Sigmoid colon (tissue), 7 donors: Measurements from ENCODE around the gene CENPP. TPM values are rescaled to one million over a fixed set of nuclear protein-coding genes. Genes with fewer than 3 reads are reported as not detected.

Experiments
- DNase-seq: peaks from one replicate; pipeline ENCODE4 v3.0.0-alpha.2; 2019
- H3K27ac ChIP-seq, 4 donors: fragments of 200-600 bp; sonication (generic); one replicate each; pipeline ENCODE4 v1.5.1; 2016 to 2019; ENCODE audit warnings: mild to moderate bottlenecking in 1 of 4
- H3K27me3 ChIP-seq, 3 donors: fragments of 200-600 bp; sonication (generic); one replicate each; pipeline ENCODE4 v1.5.1; 2019; ENCODE audit warnings: mild to moderate bottlenecking in 1 of 3
- H3K36me3 ChIP-seq, 4 donors: fragments of 200-600 bp; sonication (generic); one replicate each; pipeline ENCODE4 v1.5.1; 2016 to 2019
- H3K4me1 ChIP-seq, 4 donors: fragments of 200-600 bp; sonication (generic); one replicate each; pipeline ENCODE4 v1.5.1; 2017 to 2019
- H3K4me3 ChIP-seq, 4 donors: fragments of 200-600 bp; sonication (generic); one replicate each; pipeline ENCODE4 v1.5.1; 2017 to 2019; ENCODE audit warnings: mild to moderate bottlenecking in 2 of 4, moderate library complexity in 1 of 4
- H3K9me3 ChIP-seq, 4 donors: fragments of 200-600 bp in 3 of 4; sonication (generic) in 3 of 4; one replicate each; pipeline versions ENCODE4 v1.5.1 to v1.6.1; 2013 to 2019
- CTCF ChIP-seq, 4 experiments: fragments of 450-650 bp in 3 of 4; fragments of 200-600 bp in 1 of 4; IDR thresholded peaks; one replicate each; pipeline ENCODE4 v1.5.1; 2016 to 2019; ENCODE audit warnings: antibody characterized with exemption in 4 of 4, mild to moderate bottlenecking in 3 of 4, moderate library complexity in 2 of 4
- EP300 ChIP-seq, 4 donors: sonication (generic); formaldehyde crosslinking; IDR thresholded peaks; one replicate each; pipeline ENCODE4 v1.6.1; 2017; ENCODE audit warnings: antibody characterized with exemption in 4 of 4
- POLR2A ChIP-seq, 2 donors: fragments of 450-650 bp; IDR thresholded peaks; one replicate each; pipeline ENCODE4 v1.6.1; 2016; ENCODE audit warnings: antibody characterized with exemption in 2 of 2, mild to moderate bottlenecking in 2 of 2, moderate library complexity in 2 of 2
- POLR2AphosphoS5 ChIP-seq, 4 donors: sonication (generic); formaldehyde crosslinking; IDR thresholded peaks; one replicate each; pipeline ENCODE4 v1.6.1; 2017; ENCODE audit warnings: antibody characterized with exemption in 4 of 4
- WGBS, 2 donors: extraction: QIAGEN DNeasy Blood & Tissue Kit; methylation state at CpG; one replicate each; pipeline ENCODE4 v1.1.7; 2013; 5-methylcytosine and 5-hydroxymethylcytosine counted together
- intact Hi-C: fragments of 100-400 bp; cut with DNase I; formaldehyde crosslinking; loops from one replicate; pipeline ENCODE4 v1.15.1; 2023
- polyA plus RNA-seq, 3 donors: library from polyadenylated mRNA; stranded (reverse); fragments of 200-250 nt; gene quantifications; one replicate each; pipeline ENCODE4 v1.2.3, GENCODE V29; 2013
- total RNA-seq, 4 donors: library from RNA; depleted of rRNA; stranded (reverse); fragments of >200 nt; gene quantifications; one replicate each; pipeline ENCODE4 v1.1.0, GENCODE V29; 2016
- donor health status: healthy with polysubstance abuse.
- donor health status: Bipolar disorder and iron deficiency.
- donor health status: healthy.

Gene CENPP
- total and polyA plus RNA-seq, 7 donors = 0.60 to 11.9 (median 2.4) TPM

GRCh38 chr9:92432972-92433548 is 107.3 kb downstream of the CENPP start:
- 92 to 96% methylated on average over 5 of the region's 5 CpGs for WGBS, 2 donors
- no peak overlapping the region for H3K4me3 ChIP-seq
- no peaks in the 10 kb centered on the region for H3K27me3 ChIP-seq
- H3K36me3 ChIP-seq = no peaks in the 10 kb centered on the region
- peak overlapping the region in 1 of 4 donors; percentile 21 for H3K27ac ChIP-seq
- no peaks in the 10 kb centered on the region for H3K4me1 ChIP-seq
- intact Hi-C loops = loop anchor here (10.0 kb wide), 1 partner anchor 288 kb away; no protein-coding TSS in a partner anchor
- H3K9me3 ChIP-seq = no peaks in the 10 kb centered on the region
- DNase-seq = no peak
- TF ChIP-seq CTCF (IDR thresholded peaks at IDR 0.05) (no peak), EP300 (IDR thresholded peaks at IDR 0.05) (no peak), POLR2A (IDR thresholded peaks at IDR 0.05) (no peak), POLR2AphosphoS5 (IDR thresholded peaks at IDR 0.05) (no peak)

- no peak for DNase-seq
- H3K27ac ChIP-seq = no peak overlapping the region
- H3K4me3 ChIP-seq = no peak overlapping the region
- no peaks in the 10 kb centered on the region for H3K36me3 ChIP-seq
- no peaks in the 10 kb centered on the region for H3K9me3 ChIP-seq
- TF ChIP-seq POLR2A (IDR thresholded peaks at IDR 0.05) (no peak), CTCF (IDR thresholded peaks at IDR 0.05) (no peak), EP300 (IDR thresholded peaks at IDR 0.05) (no peak), POLR2AphosphoS5 (IDR thresholded peaks at IDR 0.05) (no peak)
- H3K4me1 ChIP-seq = peaks cover 0 to 6% (median 2%) of the 10 kb centered on the region in 4 donors
- no peaks in the 10 kb centered on the region for H3K27me3 ChIP-seq
- WGBS, 2 donors = 81 to 88% methylated on average over 1 of the region's 1 CpG
- intact Hi-C loops = loop anchor here (10.0 kb wide), 1 partner anchor 290 kb away; no protein-coding TSS in a partner anchor
Measured at GRCh38 chr9:92435263-92435662, 109.5 kb downstream of the CENPP start.

- Histone ChIP-seq H3K4me1 (peaks cover 0 to 6% (median 2%) of the 10 kb centered on the region in 4 donors), H3K4me3 (no peak overlapping the region), H3K27me3 (no peaks in the 10 kb centered on the region), H3K27ac (no peak overlapping the region), H3K36me3 (no peaks in the 10 kb centered on the region), H3K9me3 (no peaks in the 10 kb centered on the region)
- intact Hi-C loops = loop anchor here (1.0 to 10.0 kb wide), 2 partner anchors 97 to 294 kb away; no protein-coding TSS in a partner anchor
- TF ChIP-seq POLR2AphosphoS5 (IDR thresholded peaks at IDR 0.05) (no peak), EP300 (IDR thresholded peaks at IDR 0.05) (no peak), POLR2A (IDR thresholded peaks at IDR 0.05) (no peak), CTCF (IDR thresholded peaks at IDR 0.05) (peak; percentile 7 to 48 (median 22))
- 86 to 89% methylated on average over 5 of the region's 5 CpGs for WGBS, 2 donors
- no peak for DNase-seq
Measured at GRCh38 chr9:92438900-92439526, 113.3 kb downstream of the CENPP start.

GRCh38 chr9:92439921-92440750 is 114.4 kb downstream of the CENPP start:
- Histone ChIP-seq H3K4me1 (peaks cover 0 to 6% (median 2%) of the 10 kb centered on the region in 4 donors), H3K4me3 (no peak overlapping the region), H3K27me3 (no peaks in the 10 kb centered on the region), H3K36me3 (no peaks in the 10 kb centered on the region), H3K9me3 (no peaks in the 10 kb centered on the region), H3K27ac (no peak overlapping the region)
- 88 to 89% methylated on average over 5 of the region's 5 CpGs for WGBS, 2 donors
- DNase-seq = no peak
- TF ChIP-seq POLR2A (IDR thresholded peaks at IDR 0.05) (no peak), EP300 (IDR thresholded peaks at IDR 0.05) (no peak), POLR2AphosphoS5 (IDR thresholded peaks at IDR 0.05) (no peak), CTCF (IDR thresholded peaks at IDR 0.05) (no peak)
- intact Hi-C loops = loop anchor here (1.0 to 10.0 kb wide), 3 partner anchors 98 to 295 kb away; no protein-coding TSS in a partner anchor
